SU-DHL-6 (cell line): Measurements from ENCODE around the gene PLEKHA7.

ENCODE experiments used
- H2AFZ ChIP-seq: fragments of 200-600 bp; sonication (generic); 2 replicates; pipeline ENCODE4 v1.6.1; 2014; ENCODE audit warnings: low read depth, mild to moderate bottlenecking, moderate library complexity, mixed read lengths, antibody characterized with exemption, low read length; ENCODE audit not compliant: severe bottlenecking
- H3F3A ChIP-seq: fragments of 200-600 bp; shearing (Covaris generic); 2 replicates; pipeline ENCODE4 v1.6.0; 2016; ENCODE audit warnings: antibody characterized with exemption, mild to moderate bottlenecking; ENCODE audit not compliant: insufficient read depth
- H3K27ac ChIP-seq: fragments of 200-600 bp; sonication (generic); 2 replicates; pipeline ENCODE4 v1.5.1; 2016; ENCODE audit warnings: low read depth, mild to moderate bottlenecking, low read length, moderate library complexity, mixed read lengths
- H3K27me3 ChIP-seq: fragments of 200-600 bp; sonication (generic), shearing (Covaris generic); 2 replicates; pipeline ENCODE4 v1.6.0; 2014; ENCODE audit warnings: mild to moderate bottlenecking, low read length
- H3K36me3 ChIP-seq: fragments of 200-600 bp; sonication (generic); 2 replicates; pipeline ENCODE4 v1.6.1; 2014; ENCODE audit warnings: mild to moderate bottlenecking, low read length, mixed read lengths
- H3K4me2 ChIP-seq: fragments of 300-600, 200-600 bp; shearing (Covaris generic), sonication (generic); 2 replicates; pipeline ENCODE4 v1.6.0; 2014; ENCODE audit warnings: low read length, low read depth, mild to moderate bottlenecking; ENCODE audit not compliant: poor library complexity, severe bottlenecking
- H3K4me3 ChIP-seq: fragments of 200-600 bp; sonication (generic); 2 replicates; pipeline ENCODE4 v1.5.1; 2014; ENCODE audit warnings: antibody characterized with exemption, low read length, mild to moderate bottlenecking, mixed read lengths; ENCODE audit not compliant: insufficient read depth, poor library complexity, severe bottlenecking
- H3K79me2 ChIP-seq: fragments of 200-600 bp; sonication (generic); 2 replicates; pipeline ENCODE4 v1.6.1; 2014; ENCODE audit warnings: mild to moderate bottlenecking, low read length, moderate library complexity; ENCODE audit not compliant: insufficient read depth
- H3K9ac ChIP-seq: fragments of 200-600 bp; sonication (generic); 2 replicates; pipeline ENCODE4 v1.7.0; 2014; ENCODE audit warnings: mild to moderate bottlenecking, low read length
- H3K9me2 ChIP-seq: fragments of 200-600 bp; sonication (generic); replicated peaks from 2 replicates; pipeline ENCODE4 v1.6.1; 2014; ENCODE audit warnings: low read length; ENCODE audit not compliant: insufficient read depth
- H3K9me3 ChIP-seq: fragments of 200-600 bp; sonication (generic); 2 replicates; pipeline ENCODE4 v1.6.1; 2014; ENCODE audit warnings: low read length, mixed read lengths; ENCODE audit not compliant: insufficient read depth
- H4K20me1 ChIP-seq: fragments of 200-600 bp; sonication (generic); 2 replicates; pipeline ENCODE4 v1.6.1; 2014; ENCODE audit warnings: low read depth, mild to moderate bottlenecking, antibody characterized with exemption, low read length, moderate library complexity, mixed read lengths
- EZH2phosphoT487 ChIP-seq: fragments of 200-600 bp; sonication (generic), shearing (Covaris generic); conservative IDR thresholded peaks from 2 replicates; pipeline ENCODE4 v1.6.1; 2018; ENCODE audit warnings: mild to moderate bottlenecking, antibody characterized with exemption, low read length, moderate library complexity, mixed read lengths
- TF ChIP-seq, protein P1 (sequence below): fragments of 200-600 bp; sonication (generic); IDR thresholded peaks from one replicate; pipeline ENCODE4 v1.5.1; 2017; ENCODE audit warnings: antibody characterized with exemption, mild to moderate bottlenecking, low read length, moderate library complexity; ENCODE audit not compliant: insufficient read depth, poor library complexity, severe bottlenecking

PLEKHA7 gene

GRCh38 chr11:16774936-16775613, 239.1 kb downstream of the PLEKHA7 start:
- no peak overlapping the region for H2AFZ ChIP-seq
- H3K27me3 ChIP-seq, result no peaks in the 10 kb centered on the region
- H3K4me3 ChIP-seq, result no peak overlapping the region
- H3K79me2 ChIP-seq, result no peaks in the 10 kb centered on the region
- H3K4me2 ChIP-seq, result no peak overlapping the region
- no peaks in the 10 kb centered on the region for H3K36me3 ChIP-seq
- H3K9ac ChIP-seq, result no peak overlapping the region
- H3K9me3 ChIP-seq, result no peaks in the 10 kb centered on the region
- H4K20me1 ChIP-seq, result no peaks in the 10 kb centered on the region
- H3K9me2 ChIP-seq, result no peaks in the 10 kb centered on the region
- TF ChIP-seq EZH2phosphoT487, result no peak
- TF ChIP-seq, protein P1, sequence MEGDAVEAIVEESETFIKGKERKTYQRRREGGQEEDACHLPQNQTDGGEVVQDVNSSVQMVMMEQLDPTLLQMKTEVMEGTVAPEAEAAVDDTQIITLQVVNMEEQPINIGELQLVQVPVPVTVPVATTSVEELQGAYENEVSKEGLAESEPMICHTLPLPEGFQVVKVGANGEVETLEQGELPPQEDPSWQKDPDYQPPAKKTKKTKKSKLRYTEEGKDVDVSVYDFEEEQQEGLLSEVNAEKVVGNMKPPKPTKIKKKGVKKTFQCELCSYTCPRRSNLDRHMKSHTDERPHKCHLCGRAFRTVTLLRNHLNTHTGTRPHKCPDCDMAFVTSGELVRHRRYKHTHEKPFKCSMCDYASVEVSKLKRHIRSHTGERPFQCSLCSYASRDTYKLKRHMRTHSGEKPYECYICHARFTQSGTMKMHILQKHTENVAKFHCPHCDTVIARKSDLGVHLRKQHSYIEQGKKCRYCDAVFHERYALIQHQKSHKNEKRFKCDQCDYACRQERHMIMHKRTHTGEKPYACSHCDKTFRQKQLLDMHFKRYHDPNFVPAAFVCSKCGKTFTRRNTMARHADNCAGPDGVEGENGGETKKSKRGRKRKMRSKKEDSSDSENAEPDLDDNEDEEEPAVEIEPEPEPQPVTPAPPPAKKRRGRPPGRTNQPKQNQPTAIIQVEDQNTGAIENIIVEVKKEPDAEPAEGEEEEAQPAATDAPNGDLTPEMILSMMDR, result no peak
- H3K27ac ChIP-seq, result no peak overlapping the region
- no peaks in the 10 kb centered on the region for H3F3A ChIP-seq

GRCh38 chr11:16773981-16774935, 240.0 kb downstream of the PLEKHA7 start:
- H4K20me1 ChIP-seq, result no peaks in the 10 kb centered on the region
- TF ChIP-seq EZH2phosphoT487, result no peak
- TF ChIP-seq, protein P1, result no peak
- no peaks in the 10 kb centered on the region for H3F3A ChIP-seq
- H3K9ac ChIP-seq, result no peak overlapping the region
- H2AFZ ChIP-seq, result no peak overlapping the region
- H3K9me2 ChIP-seq, result no peaks in the 10 kb centered on the region
- no peaks in the 10 kb centered on the region for H3K27me3 ChIP-seq
- no peaks in the 10 kb centered on the region for H3K79me2 ChIP-seq
- no peaks in the 10 kb centered on the region for H3K36me3 ChIP-seq
- H3K27ac ChIP-seq, result no peak overlapping the region
- no peak overlapping the region for H3K4me2 ChIP-seq
- H3K9me3 ChIP-seq, result no peaks in the 10 kb centered on the region
- no peak overlapping the region for H3K4me3 ChIP-seq

DNA sequence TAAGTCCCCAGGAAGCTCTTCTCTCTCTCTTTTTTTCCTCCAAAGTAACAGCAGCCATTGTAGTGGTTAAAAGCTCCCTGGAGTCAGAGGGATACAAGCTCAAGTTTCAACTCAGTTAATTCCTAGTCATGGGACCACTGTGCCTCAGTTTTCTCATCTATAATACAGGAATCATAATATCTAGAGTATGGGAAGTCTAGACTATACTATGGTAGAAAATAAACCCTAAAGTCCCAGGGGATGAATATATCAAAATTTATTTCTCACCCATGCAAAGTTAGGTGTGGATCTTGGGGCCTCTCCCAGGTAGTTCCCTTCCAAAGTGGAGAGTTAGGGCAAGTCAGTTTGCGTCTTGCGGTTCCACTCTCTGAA, 242.1 kb downstream of the PLEKHA7 start:
- H3K27me3 ChIP-seq, result no peaks in the 10 kb centered on the region

More for the DNA sequence above, 242.1 kb downstream of the PLEKHA7 start:
- Histone ChIP-seq H3K9ac (no peak overlapping the region), H3K4me3 (no peak overlapping the region), H3K9me2 (no peaks in the 10 kb centered on the region), H3K36me3 (no peaks in the 10 kb centered on the region), H3K27ac (no peak overlapping the region), H3K4me2 (no peak overlapping the region), H3K9me3 (no peaks in the 10 kb centered on the region), H2AFZ (no peak overlapping the region), H4K20me1 (no peaks in the 10 kb centered on the region), H3K79me2 (no peaks in the 10 kb centered on the region), H3F3A (no peaks in the 10 kb centered on the region)
- TF ChIP-seq EZH2phosphoT487, result no peak
- TF ChIP-seq, protein P1, result no peak
